Naive B cell (primary cell): Measurements from ENCODE around the gene TM4SF4. TPM values are rescaled to one million over a fixed set of nuclear protein-coding genes. Genes with fewer than 3 reads are reported as not detected.

Experiments used
- ATAC-seq, 2 donors: fragments of 150-1000 bp; cut with Tn5 transposase; 2 replicates each; pipeline ENCODE4 v1.10.0; 2021; ENCODE audit warnings: low read depth in 2 of 2, mild to moderate bottlenecking in 2 of 2, moderate library complexity in 2 of 2
- DNase-seq: peaks from one replicate; pipeline ENCODE4 v3.0.0; 2022
- H3K27ac Mint-ChIP-seq, 6 donors: one replicate each; pipeline ENCODE4 v1.8.0; 2020 to 2022; ENCODE audit warnings: mild to moderate bottlenecking in 6 of 6, mixed read lengths in 6 of 6, moderate library complexity in 5 of 6, inconsistent platforms in 2 of 6
- H3K27me3 Mint-ChIP-seq, 3 donors: one replicate each; pipeline ENCODE4 v1.8.0; 2021 to 2022; ENCODE audit warnings: mixed read lengths in 3 of 3, mild to moderate bottlenecking in 1 of 3
- H3K36me3 Mint-ChIP-seq, 2 donors: one replicate each; pipeline ENCODE4 v1.8.0; 2020 to 2022; ENCODE audit warnings: mixed read lengths in 2 of 2, inconsistent platforms in 1 of 2, mild to moderate bottlenecking in 1 of 2
- H3K4me1 Mint-ChIP-seq, 3 donors: one replicate each; pipeline ENCODE4 v1.8.0; 2020 to 2022; ENCODE audit warnings: mixed read lengths in 3 of 3, inconsistent platforms in 1 of 3, mild to moderate bottlenecking in 1 of 3, moderate library complexity in 1 of 3
- H3K4me3 Mint-ChIP-seq, 8 donors: one replicate each; pipeline ENCODE4 v1.8.0; 2020 to 2022; ENCODE audit warnings: mild to moderate bottlenecking in 8 of 8, mixed read lengths in 8 of 8, moderate library complexity in 8 of 8, inconsistent platforms in 2 of 8
- H3K9me3 Mint-ChIP-seq, 7 donors: one replicate each; pipeline ENCODE4 v1.8.0; 2020 to 2022; ENCODE audit warnings: mixed read lengths in 7 of 7, mild to moderate bottlenecking in 5 of 7, inconsistent platforms in 2 of 7, moderate library complexity in 1 of 7
- polyA plus RNA-seq, 6 donors: library from polyadenylated mRNA; unstranded; fragments of 300-500 nt; fragmentation: Illumina TruSeq; gene quantifications; one replicate each; pipeline ENCODE4 v1.2.3, GENCODE V29; 2021; ENCODE audit warnings: low read depth in 6 of 6

TM4SF4 gene
- polyA plus RNA-seq, 6 donors from 2014 or later = not detected

GRCh38 chr3:149462581-149463011 lies 11.9 kb upstream of the TM4SF4 start:
- H3K27me3 Mint-ChIP-seq = peaks cover 0 to 12% (median 0%) of the 10 kb centered on the region in 3 donors
- ATAC-seq = no peak

GRCh38 chr3:149463921-149464320 lies 10.6 kb upstream of the TM4SF4 start:
- Mint-ChIP-seq H3K36me3 (no peaks in the 10 kb centered on the region), H3K9me3 (no peaks in the 10 kb centered on the region), H3K27ac (no peak overlapping the region), H3K27me3 (peaks cover 0 to 12% (median 0%) of the 10 kb centered on the region in 3 donors), H3K4me1 (no peaks in the 10 kb centered on the region), H3K4me3 (no peak overlapping the region)
- ATAC-seq (no peak), DNase-seq (no peak)

More at GRCh38 chr3:149462581-149463011, 11.9 kb upstream of the TM4SF4 start:
- DNase-seq = no peak
- Mint-ChIP-seq H3K27ac (no peak overlapping the region), H3K4me3 (no peak overlapping the region), H3K9me3 (peaks cover 0 to 4% (median 0%) of the 10 kb centered on the region in 7 donors), H3K4me1 (no peaks in the 10 kb centered on the region), H3K36me3 (no peaks in the 10 kb centered on the region)

- H3K27ac Mint-ChIP-seq = peak overlapping the region in 1 of 6 donors; percentile 65
- no peak for ATAC-seq
- no peaks in the 10 kb centered on the region for H3K4me1 Mint-ChIP-seq
- H3K9me3 Mint-ChIP-seq = no peaks in the 10 kb centered on the region
- no peak for DNase-seq
- H3K27me3 Mint-ChIP-seq = peaks cover 0 to 12% (median 0%) of the 10 kb centered on the region in 3 donors
- H3K4me3 Mint-ChIP-seq = no peak overlapping the region
- no peaks in the 10 kb centered on the region for H3K36me3 Mint-ChIP-seq
These were observed 9.8 kb upstream of the TM4SF4 start for GRCh38 chr3:149464542-149465328.

- no peak overlapping the region for H3K27ac Mint-ChIP-seq
- no peaks in the 10 kb centered on the region for H3K36me3 Mint-ChIP-seq
- ATAC-seq = no peak
- peaks cover 0 to 12% (median 0%) of the 10 kb centered on the region in 3 donors for H3K27me3 Mint-ChIP-seq
- no peaks in the 10 kb centered on the region for H3K4me1 Mint-ChIP-seq
- H3K9me3 Mint-ChIP-seq = no peaks in the 10 kb centered on the region
- no peak for DNase-seq
- no peak overlapping the region for H3K4me3 Mint-ChIP-seq
These were observed 9.1 kb upstream of the TM4SF4 start for GRCh38 chr3:149465351-149465883.

- H3K4me3 Mint-ChIP-seq = no peak overlapping the region
- H3K9me3 Mint-ChIP-seq = no peaks in the 10 kb centered on the region
- H3K27me3 Mint-ChIP-seq = peaks cover 0 to 10% (median 0%) of the 10 kb centered on the region in 3 donors
- ATAC-seq (no peak), DNase-seq (no peak)
- H3K36me3 Mint-ChIP-seq = no peaks in the 10 kb centered on the region
- no peak overlapping the region for H3K27ac Mint-ChIP-seq
- no peaks in the 10 kb centered on the region for H3K4me1 Mint-ChIP-seq
These were observed 8.3 kb upstream of the TM4SF4 start for GRCh38 chr3:149466192-149466591.

GRCh38 chr3:149468504-149469212 lies 5.8 kb upstream of the TM4SF4 start:
- Mint-ChIP-seq H3K9me3 (no peaks in the 10 kb centered on the region), H3K4me3 (peak overlapping the region in 1 of 8 donors; percentile 27), H3K4me1 (no peaks in the 10 kb centered on the region), H3K27ac (no peak overlapping the region), H3K27me3 (peaks cover 0 to 7% (median 3%) of the 10 kb centered on the region in 3 donors), H3K36me3 (no peaks in the 10 kb centered on the region)
- ATAC-seq (no peak), DNase-seq (no peak)

- Mint-ChIP-seq H3K36me3 (no peaks in the 10 kb centered on the region), H3K4me3 (no peak overlapping the region), H3K9me3 (no peaks in the 10 kb centered on the region), H3K27ac (no peak overlapping the region), H3K4me1 (no peaks in the 10 kb centered on the region), H3K27me3 (peaks cover under 1 to 9% (median 3%) of the 10 kb centered on the region in 3 donors)
- DNase-seq = no peak
- ATAC-seq = no peak
These were observed 4.1 kb upstream of the TM4SF4 start for GRCh38 chr3:149470381-149470780.

GRCh38 chr3:149472030-149472797 lies 2.3 kb upstream of the TM4SF4 start:
- DNase-seq (no peak), ATAC-seq (no peak)
- Mint-ChIP-seq H3K27me3 (peaks cover 0 to 9% (median 3%) of the 10 kb centered on the region in 3 donors), H3K36me3 (no peaks in the 10 kb centered on the region), H3K4me3 (no peak overlapping the region), H3K9me3 (no peaks in the 10 kb centered on the region), H3K4me1 (no peaks in the 10 kb centered on the region), H3K27ac (no peak overlapping the region)

GRCh38 chr3:149473357-149474249 lies 894 bp upstream of the TM4SF4 start:
- ATAC-seq = no peak

GRCh38 chr3:149475451-149476060 lies 1.1 kb downstream of the TM4SF4 start:
- no peak overlapping the region for H3K27ac Mint-ChIP-seq
- H3K36me3 Mint-ChIP-seq = no peaks in the 10 kb centered on the region
- no peaks in the 10 kb centered on the region for H3K9me3 Mint-ChIP-seq
- ATAC-seq (no peak), DNase-seq (no peak)
- H3K4me3 Mint-ChIP-seq = no peak overlapping the region
- H3K4me1 Mint-ChIP-seq = no peaks in the 10 kb centered on the region
- H3K27me3 Mint-ChIP-seq = peaks cover 0 to 9% (median 3%) of the 10 kb centered on the region in 3 donors

More at GRCh38 chr3:149473357-149474249, 894 bp upstream of the TM4SF4 start:
- Mint-ChIP-seq H3K9me3 (no peaks in the 10 kb centered on the region), H3K27ac (no peak overlapping the region), H3K4me3 (no peak overlapping the region), H3K27me3 (peaks cover 0 to 9% (median 3%) of the 10 kb centered on the region in 3 donors), H3K36me3 (no peaks in the 10 kb centered on the region), H3K4me1 (no peaks in the 10 kb centered on the region)
- no peak for DNase-seq

- H3K9me3 Mint-ChIP-seq = no peaks in the 10 kb centered on the region
- no peaks in the 10 kb centered on the region for H3K4me1 Mint-ChIP-seq
- no peak for DNase-seq
- ATAC-seq = no peak
- H3K27ac Mint-ChIP-seq = no peak overlapping the region
- no peaks in the 10 kb centered on the region for H3K36me3 Mint-ChIP-seq
- peaks cover 0 to 9% (median 3%) of the 10 kb centered on the region in 3 donors for H3K27me3 Mint-ChIP-seq
- no peak overlapping the region for H3K4me3 Mint-ChIP-seq
These were observed 1.7 kb downstream of the TM4SF4 start for GRCh38 chr3:149476225-149476624.

- H3K27ac Mint-ChIP-seq = peak overlapping the region in 1 of 6 donors; percentile 37
- no peak for ATAC-seq
- H3K4me1 Mint-ChIP-seq = no peaks in the 10 kb centered on the region
- no peaks in the 10 kb centered on the region for H3K27me3 Mint-ChIP-seq
- no peaks in the 10 kb centered on the region for H3K9me3 Mint-ChIP-seq
- no peak overlapping the region for H3K4me3 Mint-ChIP-seq
- no peak for DNase-seq
- no peaks in the 10 kb centered on the region for H3K36me3 Mint-ChIP-seq
These were observed 5.3 kb downstream of the TM4SF4 start for GRCh38 chr3:149479621-149480325.
